D721Med (cell line): ENCODE data around the gene OR6Y1.

Experiments
- DNase-seq: peaks from one replicate; pipeline ENCODE4 v3.0.0; 2011; ENCODE audit warnings: low spot score; ENCODE audit not compliant: insufficient read length
- FAIRE-seq: peaks from 2 replicates; lab custom pipeline; 2011; peaks lifted over from hg19 to GRCh38; lab: Jason Lieb, UNC
- TF ChIP-seq, protein P1 (sequence below): IDR thresholded peaks from 2 replicates; pipeline ENCODE4 v1.5.1; 2012; ENCODE audit warnings: mild to moderate bottlenecking, control low read depth; ENCODE audit not compliant: insufficient read depth; ENCODE audit errors: missing control alignments

The OR6Y1 gene

GRCh38 chr1:158554352-158554751 lies at the start of gene OR6Y1:
Gene OR6Y1 (minus strand): TSS chr1:158554405. CDS start chr1:158548105, 6,300 bp downstream.
- no peak for DNase-seq
- TF ChIP-seq, protein P1, sequence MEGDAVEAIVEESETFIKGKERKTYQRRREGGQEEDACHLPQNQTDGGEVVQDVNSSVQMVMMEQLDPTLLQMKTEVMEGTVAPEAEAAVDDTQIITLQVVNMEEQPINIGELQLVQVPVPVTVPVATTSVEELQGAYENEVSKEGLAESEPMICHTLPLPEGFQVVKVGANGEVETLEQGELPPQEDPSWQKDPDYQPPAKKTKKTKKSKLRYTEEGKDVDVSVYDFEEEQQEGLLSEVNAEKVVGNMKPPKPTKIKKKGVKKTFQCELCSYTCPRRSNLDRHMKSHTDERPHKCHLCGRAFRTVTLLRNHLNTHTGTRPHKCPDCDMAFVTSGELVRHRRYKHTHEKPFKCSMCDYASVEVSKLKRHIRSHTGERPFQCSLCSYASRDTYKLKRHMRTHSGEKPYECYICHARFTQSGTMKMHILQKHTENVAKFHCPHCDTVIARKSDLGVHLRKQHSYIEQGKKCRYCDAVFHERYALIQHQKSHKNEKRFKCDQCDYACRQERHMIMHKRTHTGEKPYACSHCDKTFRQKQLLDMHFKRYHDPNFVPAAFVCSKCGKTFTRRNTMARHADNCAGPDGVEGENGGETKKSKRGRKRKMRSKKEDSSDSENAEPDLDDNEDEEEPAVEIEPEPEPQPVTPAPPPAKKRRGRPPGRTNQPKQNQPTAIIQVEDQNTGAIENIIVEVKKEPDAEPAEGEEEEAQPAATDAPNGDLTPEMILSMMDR = no peak
- no peak for FAIRE-seq

GRCh38 chr1:158600735-158601134 lies 46.5 kb upstream of the OR6Y1 start:
- DNase-seq (no peak), FAIRE-seq (no peak)
- TF ChIP-seq, protein P1 = no peak

DNA sequence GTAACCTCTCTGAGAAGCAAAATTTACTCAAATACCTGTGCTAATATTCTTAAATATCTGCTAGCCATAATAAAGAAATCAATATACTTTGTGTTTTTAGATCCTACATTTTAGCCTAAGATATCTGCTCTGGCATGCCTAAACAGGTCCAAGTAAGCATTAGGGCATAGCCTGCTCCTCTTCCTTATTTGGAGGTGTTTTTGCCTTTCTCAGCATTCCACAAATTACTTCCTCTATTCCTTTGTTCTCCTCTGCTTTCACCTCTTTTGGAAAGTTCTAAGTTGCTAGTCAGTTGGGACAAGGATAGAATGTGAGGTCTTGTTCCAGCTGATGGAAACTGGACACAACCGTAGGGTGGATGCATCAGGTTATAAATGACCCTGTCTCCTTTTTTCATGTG lies 32.7 kb upstream of the OR6Y1 start:
- TF ChIP-seq, protein P1 = no peak
- FAIRE-seq (no peak), DNase-seq (no peak)

DNA sequence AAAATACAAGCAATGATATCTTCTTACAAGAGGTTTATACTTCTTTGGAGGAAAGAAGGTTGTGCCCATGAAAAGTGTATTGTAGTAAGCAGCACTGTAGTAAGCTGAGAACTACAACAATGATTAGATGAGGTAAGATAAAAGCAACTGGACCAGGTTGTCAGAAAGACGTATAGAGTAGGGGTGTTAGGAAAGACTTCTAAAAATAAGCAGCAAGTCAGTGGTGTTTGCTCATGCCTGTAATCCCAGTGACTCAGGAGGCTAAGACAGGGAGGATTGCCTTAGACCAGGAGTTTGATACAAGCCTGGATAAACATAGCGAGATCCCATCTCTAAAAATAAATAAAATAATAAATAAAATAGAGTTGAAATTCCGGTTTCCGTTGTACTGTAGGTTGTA lies 29.8 kb upstream of the OR6Y1 start:
- TF ChIP-seq, protein P1 = no peak
- DNase-seq (no peak), FAIRE-seq (no peak)

- TF ChIP-seq, protein P1 = no peak
- DNase-seq (no peak), FAIRE-seq (no peak)
Measured at GRCh38 chr1:158579733-158580132, 25.5 kb upstream of the OR6Y1 start, which contains the start of gene OR10X1. Gene OR10X1 (minus strand): TSS chr1:158579899. CDS start chr1:158579899, 0 bp downstream.

DNA sequence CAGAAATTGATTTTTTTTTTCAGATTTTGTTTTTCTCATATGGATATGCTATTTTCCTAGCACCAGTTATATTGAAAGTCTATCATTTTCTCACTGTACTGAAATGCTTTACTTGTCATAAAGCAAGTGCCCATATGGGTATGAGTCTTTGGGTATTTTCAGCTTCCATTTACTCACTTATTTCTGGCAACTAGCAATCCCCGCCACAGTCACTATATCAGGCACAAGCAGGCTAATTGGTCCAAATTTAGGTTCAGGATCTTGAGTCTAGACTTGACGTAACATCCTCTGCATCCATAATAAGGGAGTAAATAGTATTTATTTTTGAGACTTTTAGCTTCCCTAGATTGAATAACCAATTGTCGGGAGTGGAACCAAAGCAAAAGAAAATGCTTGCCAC lies 23.4 kb upstream of the OR6Y1 start:
- DNase-seq (no peak), FAIRE-seq (no peak)
- TF ChIP-seq, protein P1 = no peak

DNA sequence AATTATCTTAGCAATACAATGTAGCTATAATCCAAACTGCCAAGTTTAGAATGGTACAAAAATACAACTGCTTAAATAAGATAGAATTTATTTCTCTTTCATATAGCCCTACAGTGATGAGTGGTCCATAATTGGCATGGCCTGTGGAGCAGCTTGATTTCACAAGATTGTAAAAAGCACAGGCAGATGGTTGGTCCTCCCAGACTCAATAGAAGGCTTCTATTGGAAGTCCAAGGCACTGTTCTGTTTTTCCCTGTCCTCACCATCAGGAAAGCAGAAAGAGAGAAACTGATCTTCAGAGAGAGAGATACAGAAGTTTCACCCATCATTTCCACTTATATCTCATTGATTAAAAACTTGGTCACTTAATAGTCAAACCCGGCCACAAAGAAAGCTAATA lies 18.0 kb upstream of the OR6Y1 start:
- FAIRE-seq = no peak
- TF ChIP-seq, protein P1 = no peak

More for the DNA sequence above, 18.0 kb upstream of the OR6Y1 start:
- DNase-seq = no peak
